GM19395 (cell line): ENCODE results near the gene NHSL2.
"Not testable (repeated sequence)": the region's sequence is repeated elsewhere in the genome, so short reads cannot be mapped to it uniquely, and the experiment has no call there.

Experiments
- ATAC-seq: cut with Tn5 transposase; IDR thresholded peaks from one replicate; pipeline ENCODE4 v1.9.1; 2021; ENCODE audit warnings: mild to moderate bottlenecking, moderate library complexity; ENCODE audit not compliant: unreplicated experiment

NHSL2 gene

GRCh38 chrX:72038868-72039267 is 128.2 kb downstream of the NHSL2 start:
- ATAC-seq, result no peak

- no peak for ATAC-seq
These were observed 129.9 kb downstream of the NHSL2 start for GRCh38 chrX:72040506-72040905.

GRCh38 chrX:72041176-72041575 is 130.5 kb downstream of the NHSL2 start:
- ATAC-seq, result no peak

- no peak for ATAC-seq
These were observed 131.5 kb downstream of the NHSL2 start for GRCh38 chrX:72041871-72042851.

- no peak for ATAC-seq
These were observed 132.2 kb downstream of the NHSL2 start for GRCh38 chrX:72042852-72043248.

GRCh38 chrX:72043636-72044035 is 133.0 kb downstream of the NHSL2 start:
- no peak for ATAC-seq

- ATAC-seq, result no peak
These were observed 134.5 kb downstream of the NHSL2 start for GRCh38 chrX:72045141-72045540.

GRCh38 chrX:72045552-72046277 is 135.1 kb downstream of the NHSL2 start:
- no peak for ATAC-seq

- ATAC-seq, result no peak
These were observed 135.8 kb downstream of the NHSL2 start for GRCh38 chrX:72046447-72046846.

GRCh38 chrX:72048510-72049455 is 138.1 kb downstream of the NHSL2 start:
- ATAC-seq, result no peak

GRCh38 chrX:72050011-72050410 is 139.4 kb downstream of the NHSL2 start:
- no peak for ATAC-seq

- ATAC-seq, result no peak
These were observed 140.9 kb downstream of the NHSL2 start for GRCh38 chrX:72051589-72051988.

- no peak for ATAC-seq
These were observed 141.9 kb downstream of the NHSL2 start for GRCh38 chrX:72052415-72053090.

- no peak for ATAC-seq
These were observed 142.9 kb downstream of the NHSL2 start for GRCh38 chrX:72053508-72053907.

- ATAC-seq, result no peak
These were observed 144.3 kb downstream of the NHSL2 start for GRCh38 chrX:72054779-72055489.

GRCh38 chrX:72057331-72057730 is 146.7 kb downstream of the NHSL2 start:
- ATAC-seq, result no peak

- no peak for ATAC-seq
These were observed 147.2 kb downstream of the NHSL2 start for GRCh38 chrX:72057849-72058248.

GRCh38 chrX:72058346-72058745 is 147.7 kb downstream of the NHSL2 start:
- ATAC-seq, result not testable (repeated sequence)

GRCh38 chrX:72060196-72060920 is 149.7 kb downstream of the NHSL2 start:
- ATAC-seq, result no peak
